Left kidney (tissue), 2 donors: ENCODE data around the gene DDC. TPM values are rescaled to one million over a fixed set of nuclear protein-coding genes. Genes with fewer than 3 reads are reported as not detected.
A peak's percentile ranks its signal among the peaks of the same experiment; 100 is the strongest.

Source experiments
- DNase-seq: peaks from one replicate; pipeline ENCODE4 v3.0.0-alpha.2; 2013
- polyA plus RNA-seq: library from polyadenylated mRNA; unstranded; fragments of 120-200 nt; gene quantifications from one replicate; pipeline ENCODE4 v1.2.1, GENCODE V29; 2013; ENCODE audit not compliant: insufficient read length

DDC gene
- polyA plus RNA-seq, 1 donor, result 76.2 TPM

DNA sequence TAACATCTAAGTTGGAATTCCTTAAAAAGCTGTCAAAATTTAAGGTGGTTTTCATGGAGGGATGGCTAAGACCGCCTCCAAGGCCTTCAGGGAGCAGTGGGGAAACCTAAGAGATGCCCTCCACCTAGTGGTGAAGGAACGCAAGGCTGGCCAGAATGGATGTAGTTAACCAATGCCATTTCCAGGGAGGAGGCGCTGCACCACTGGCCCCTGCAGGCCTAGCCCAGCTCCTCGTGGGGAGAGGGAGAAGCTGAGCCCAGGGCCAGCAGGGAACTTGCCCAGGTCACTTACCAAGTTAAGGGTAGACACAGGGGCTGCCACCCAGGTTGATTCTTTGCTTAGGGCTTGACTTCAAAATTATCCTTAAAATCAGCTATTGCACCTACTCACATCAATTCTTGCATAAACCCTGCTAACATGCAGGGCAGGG, 147.1 kb downstream of the DDC start:
- peak; percentile 74 for DNase-seq

DNA sequence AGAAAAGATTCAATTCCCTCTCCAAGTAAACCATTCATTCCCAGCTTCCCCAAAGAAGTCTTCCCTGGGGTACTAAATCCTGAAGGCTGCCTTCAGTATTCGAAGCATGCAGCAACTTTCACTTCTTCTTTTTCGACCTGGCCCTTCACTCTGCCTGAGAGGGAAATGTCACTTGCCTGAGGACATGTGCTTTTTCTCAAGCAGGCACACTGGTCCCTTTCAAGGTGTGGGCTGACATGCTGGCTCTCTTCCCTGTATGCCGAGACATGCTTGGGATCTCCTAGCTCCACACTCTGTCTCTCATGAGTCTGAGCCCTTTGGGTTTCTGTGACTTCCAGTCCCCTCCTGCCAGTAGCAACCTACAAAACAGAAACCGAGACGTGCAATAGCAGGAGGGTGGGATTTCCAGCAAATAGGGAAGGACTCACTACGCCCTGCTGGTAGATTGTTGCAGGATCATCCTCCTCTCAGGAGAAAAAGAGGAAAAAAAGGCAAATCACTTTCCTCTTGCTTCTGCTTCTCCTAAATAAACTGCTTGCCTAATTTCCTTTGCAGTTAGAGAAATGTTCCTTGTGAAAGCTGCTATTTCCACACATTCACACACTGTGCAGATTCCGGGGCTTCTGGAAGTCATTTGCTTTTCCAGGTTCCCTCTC, 148.6 kb downstream of the DDC start:
- DNase-seq, result no peak

DNA sequence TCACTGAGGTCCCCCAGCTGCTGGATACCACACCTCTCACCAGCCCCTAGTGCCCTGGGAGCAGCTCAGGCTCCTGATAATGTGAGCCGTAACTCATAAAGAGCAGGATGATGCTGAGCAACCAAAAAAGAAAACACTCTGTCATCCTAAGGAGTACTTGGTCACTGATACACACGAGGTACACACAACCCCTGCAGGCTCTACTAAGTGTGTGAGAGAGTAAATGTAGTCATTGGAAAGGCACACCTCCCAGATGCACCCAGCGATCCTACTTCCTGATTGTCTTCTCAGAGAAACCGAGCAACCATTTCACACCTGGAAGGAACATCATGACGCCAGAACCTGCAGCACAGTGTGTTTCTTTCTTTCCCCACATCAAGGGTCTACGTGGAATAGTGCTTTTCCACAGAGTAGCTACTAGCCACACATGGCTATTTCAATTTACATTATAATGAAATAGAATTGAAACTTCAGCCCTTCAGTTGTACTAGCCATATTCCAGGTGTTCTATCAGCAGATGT, 149.3 kb downstream of the DDC start:
- no peak for DNase-seq

DNA sequence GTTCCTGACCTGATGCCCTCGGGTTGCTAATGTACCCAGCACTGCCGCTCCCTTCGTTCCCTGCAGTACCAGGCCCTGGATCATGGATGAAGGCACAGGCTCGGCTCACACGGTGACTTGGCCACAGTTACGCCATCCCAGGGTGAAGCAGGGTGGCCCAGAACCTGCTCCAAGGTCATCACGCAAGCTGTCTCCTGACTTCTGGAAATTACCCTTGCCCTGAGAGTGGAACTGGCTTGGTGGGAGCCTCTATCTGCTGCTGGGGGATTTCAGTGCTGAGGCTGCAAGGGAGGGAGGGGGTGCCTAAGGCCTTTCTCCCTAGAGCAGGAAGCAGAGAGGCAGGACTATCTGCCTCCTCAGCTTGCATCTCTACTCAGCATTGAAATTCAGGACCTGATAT, 151.6 kb downstream of the DDC start:
- DNase-seq, result no peak

DNA sequence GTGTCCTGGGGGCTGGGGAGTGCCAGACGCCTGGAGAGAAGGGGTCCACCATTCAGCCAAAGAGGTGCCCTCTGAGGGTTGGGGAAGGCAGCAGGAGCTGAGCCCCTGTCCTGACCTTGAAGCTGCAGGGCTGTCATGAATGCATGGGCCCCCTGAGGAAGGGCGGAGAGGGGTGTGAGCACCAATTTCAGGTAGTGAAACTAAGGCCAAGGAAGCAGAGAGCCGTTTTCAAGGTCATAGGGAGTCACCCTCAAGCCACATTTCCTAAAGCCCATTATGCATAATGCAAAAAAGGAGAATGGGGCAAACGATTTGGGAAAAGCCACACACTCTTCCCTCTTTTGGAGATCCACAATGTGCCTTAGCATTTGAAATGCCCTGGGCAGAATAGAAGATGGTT, 152.2 kb downstream of the DDC start:
- no peak for DNase-seq

DNA sequence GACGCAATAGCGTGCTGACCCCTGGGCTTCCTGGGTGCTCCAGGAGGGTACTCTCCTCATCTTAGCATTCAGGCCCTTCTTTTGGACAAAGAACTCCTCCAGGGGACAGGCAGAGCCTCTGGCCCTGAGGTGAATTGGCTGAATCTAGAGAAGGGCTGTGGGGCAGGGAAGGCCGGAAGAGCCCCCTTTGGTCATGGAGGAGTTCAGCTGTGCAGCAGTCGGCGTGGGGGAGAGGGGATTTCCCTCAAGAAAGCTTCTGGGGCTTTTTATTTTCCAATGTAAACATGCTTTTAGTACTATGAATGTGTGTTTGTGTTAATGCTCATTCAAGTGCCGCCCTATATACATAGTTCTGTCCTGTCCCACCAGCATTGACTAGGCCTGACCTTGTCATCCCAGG, 153.9 kb downstream of the DDC start:
- no peak for DNase-seq

DNA sequence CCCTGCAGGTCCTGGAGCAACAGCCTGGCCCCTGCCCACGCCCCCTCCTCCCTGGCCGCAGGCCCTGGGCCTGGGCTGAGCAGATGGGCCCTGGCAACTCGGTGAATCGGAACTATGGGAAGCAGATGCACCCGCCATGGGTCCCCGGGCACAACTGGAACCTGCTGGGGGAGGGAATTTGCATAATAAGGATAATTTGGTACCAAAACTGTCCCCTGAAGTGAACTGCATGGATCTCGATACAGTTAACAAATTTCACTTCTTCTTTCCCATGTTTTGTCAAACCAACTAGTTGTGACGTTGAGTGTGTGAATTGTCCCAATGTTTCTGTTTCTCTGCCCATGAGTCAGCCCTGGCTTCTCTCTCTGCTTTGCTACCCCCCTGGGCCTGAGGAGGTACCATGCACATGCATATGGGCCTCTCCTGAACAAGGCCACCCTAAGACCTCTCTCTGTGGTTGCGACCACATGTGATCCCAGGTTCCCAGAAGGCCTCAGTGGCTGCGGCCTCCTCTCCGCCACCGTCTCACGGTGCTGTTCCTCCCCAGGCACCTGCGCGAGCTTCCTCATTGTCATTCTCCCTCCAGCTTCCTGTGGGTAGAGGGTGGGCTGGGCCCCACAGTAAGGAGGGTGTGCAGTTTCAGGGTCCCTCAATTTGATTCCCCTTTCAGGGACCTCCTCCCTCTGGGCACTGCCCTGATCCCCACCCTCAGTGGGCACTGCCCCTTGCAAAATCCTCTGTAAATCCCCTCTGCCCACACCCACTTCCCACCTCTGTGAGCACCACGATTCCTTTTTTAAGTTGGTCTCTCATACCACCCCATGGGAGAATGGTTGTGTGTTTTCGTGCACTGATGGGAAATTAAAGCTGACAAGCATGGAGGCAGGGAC, 155.1 kb downstream of the DDC start:
- DNase-seq, result no peak

Other genes starting within 250 kb of the DDC start
- 36.7 TPM for gene FIGNL1, start 115.1 kb downstream of the DDC start, polyA plus RNA-seq
- 45.6 TPM for gene GRB10, start 217.5 kb upstream of the DDC start, polyA plus RNA-seq